Activated naive CD8-positive, alpha-beta T cell (primary cell): Measurements from ENCODE around the gene ROGDI.

ENCODE experiments used
- H3K27ac Mint-ChIP-seq: one replicate; pipeline ENCODE4 v1.8.0; 2021; ENCODE audit warnings: mixed read lengths
- H3K27me3 Mint-ChIP-seq: one replicate; pipeline ENCODE4 v1.8.0; 2021; ENCODE audit warnings: mixed read lengths
- H3K36me3 Mint-ChIP-seq: one replicate; pipeline ENCODE4 v1.8.0; 2021; ENCODE audit warnings: mixed read lengths
- H3K4me1 Mint-ChIP-seq: one replicate; pipeline ENCODE4 v1.8.0; 2021; ENCODE audit warnings: low read depth, mixed read lengths
- H3K4me3 Mint-ChIP-seq: one replicate; pipeline ENCODE4 v1.8.0; 2021; ENCODE audit warnings: mild to moderate bottlenecking, mixed read lengths
- H3K9me3 Mint-ChIP-seq: one replicate; pipeline ENCODE4 v1.8.0; 2021; ENCODE audit warnings: low read depth, mixed read lengths

ROGDI gene

DNA sequence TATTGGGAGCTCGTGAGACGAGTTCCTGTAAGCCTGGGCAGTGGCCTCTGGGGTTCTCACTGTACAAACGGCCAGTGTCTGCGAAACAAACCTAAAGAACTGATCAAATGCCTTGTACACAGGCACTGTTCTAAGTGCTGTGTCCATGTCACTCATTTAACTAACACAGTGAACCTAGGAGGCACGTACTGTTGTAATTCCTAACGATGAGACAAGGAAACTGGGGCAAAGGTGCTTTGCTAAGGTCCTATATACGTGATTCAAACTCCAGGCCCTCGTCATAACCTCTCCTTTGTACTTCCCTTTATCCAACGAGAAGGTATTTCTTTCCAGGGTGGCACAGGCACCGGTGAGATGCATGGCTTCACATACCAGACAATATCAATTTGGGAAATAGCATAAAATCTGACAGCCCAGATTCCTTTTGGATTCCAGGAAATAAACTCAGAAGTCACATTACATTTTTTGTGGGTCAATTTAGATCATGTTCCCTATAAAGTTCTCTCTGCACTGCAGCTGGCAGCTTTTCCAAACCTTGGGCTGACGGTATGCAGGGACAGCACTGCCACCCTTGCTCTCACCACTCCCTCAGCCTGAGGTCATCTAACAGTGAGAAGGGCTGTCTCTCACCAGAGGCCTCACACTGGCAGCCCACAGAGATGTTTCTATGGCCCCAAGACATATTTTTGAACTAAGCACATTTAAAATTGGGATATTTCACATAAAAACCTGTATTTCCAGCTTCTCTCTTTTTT is 26.3 kb upstream of the ROGDI start:
- Mint-ChIP-seq H3K27ac (no peak overlapping the region), H3K4me3 (no peak overlapping the region), H3K9me3 (no peaks in the 10 kb centered on the region), H3K27me3 (no peaks in the 10 kb centered on the region), H3K4me1 (peaks cover 10% of the 10 kb centered on the region), H3K36me3 (peaks cover 8% of the 10 kb centered on the region)

DNA sequence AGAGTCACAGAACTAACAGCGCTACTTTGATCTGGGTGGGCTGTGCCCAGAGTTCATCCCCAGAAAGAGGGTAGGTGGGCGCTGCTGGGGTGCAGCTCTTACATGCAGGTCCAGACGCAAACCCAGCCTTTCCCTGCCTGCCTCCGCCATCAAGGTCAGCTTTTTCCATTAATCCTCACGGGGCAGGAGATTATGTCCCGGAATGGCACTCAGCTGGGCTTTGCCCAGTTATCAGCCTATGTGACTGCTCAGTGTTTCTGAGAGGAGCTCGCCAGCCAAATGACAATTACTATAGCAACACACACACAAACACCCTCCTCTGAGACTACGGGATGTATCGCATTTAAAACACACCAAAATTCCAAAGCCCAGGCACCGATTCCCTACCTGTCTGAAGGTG is 24.5 kb upstream of the ROGDI start:
- H3K27ac Mint-ChIP-seq: no peak overlapping the region
- peaks cover 8% of the 10 kb centered on the region for H3K36me3 Mint-ChIP-seq

DNA sequence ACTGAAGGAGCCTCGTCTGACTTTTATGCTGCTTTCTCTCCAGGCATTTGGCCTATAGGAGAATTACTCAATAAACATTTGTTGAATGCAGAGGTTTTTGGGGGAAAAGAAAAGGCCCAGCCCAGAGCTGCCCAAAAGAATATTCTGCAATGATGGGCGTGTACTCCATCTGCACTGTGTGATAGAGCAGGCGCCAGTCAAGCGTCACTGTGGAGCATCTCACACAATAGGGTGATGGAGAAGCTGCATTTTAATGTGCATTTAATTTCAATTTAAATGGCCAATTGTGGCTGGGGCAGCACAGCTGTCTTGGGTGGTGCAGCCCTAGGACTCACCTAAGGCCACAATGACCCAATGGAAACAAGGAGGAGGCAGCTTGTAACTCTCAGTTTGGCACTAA is 24.1 kb upstream of the ROGDI start:
- Mint-ChIP-seq H3K36me3 (peaks cover 8% of the 10 kb centered on the region), H3K27ac (no peak overlapping the region), H3K4me1 (peaks cover 2% of the 10 kb centered on the region), H3K4me3 (no peak overlapping the region), H3K27me3 (no peaks in the 10 kb centered on the region), H3K9me3 (no peaks in the 10 kb centered on the region)

More for the DNA sequence above, 24.5 kb upstream of the ROGDI start:
- no peaks in the 10 kb centered on the region for H3K27me3 Mint-ChIP-seq
- no peak overlapping the region for H3K4me3 Mint-ChIP-seq
- peaks cover 2% of the 10 kb centered on the region for H3K4me1 Mint-ChIP-seq
- H3K9me3 Mint-ChIP-seq: no peaks in the 10 kb centered on the region

DNA sequence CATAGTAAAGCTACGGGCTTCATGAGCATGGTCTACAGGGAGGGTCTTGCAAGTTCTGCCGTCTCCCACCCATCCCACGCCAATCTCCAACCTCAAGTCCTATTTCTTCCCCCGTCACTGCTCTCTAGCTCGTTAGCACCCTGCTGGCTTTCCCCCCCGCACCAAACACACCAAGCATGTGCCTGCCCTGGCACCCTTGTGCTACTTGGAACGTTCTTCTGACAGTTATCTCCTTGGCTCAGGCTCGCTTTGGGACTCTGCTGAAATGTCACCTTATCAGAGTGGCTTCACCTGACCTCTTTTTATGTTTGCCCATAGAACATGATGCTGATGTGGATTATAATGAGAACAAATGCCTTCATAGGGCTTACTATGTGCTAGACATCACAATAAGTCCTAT is 22.8 kb upstream of the ROGDI start:
- Mint-ChIP-seq H3K4me3 (no peak overlapping the region), H3K27me3 (no peaks in the 10 kb centered on the region), H3K4me1 (peaks cover 2% of the 10 kb centered on the region), H3K27ac (no peak overlapping the region), H3K9me3 (no peaks in the 10 kb centered on the region), H3K36me3 (peaks cover 4% of the 10 kb centered on the region)

DNA sequence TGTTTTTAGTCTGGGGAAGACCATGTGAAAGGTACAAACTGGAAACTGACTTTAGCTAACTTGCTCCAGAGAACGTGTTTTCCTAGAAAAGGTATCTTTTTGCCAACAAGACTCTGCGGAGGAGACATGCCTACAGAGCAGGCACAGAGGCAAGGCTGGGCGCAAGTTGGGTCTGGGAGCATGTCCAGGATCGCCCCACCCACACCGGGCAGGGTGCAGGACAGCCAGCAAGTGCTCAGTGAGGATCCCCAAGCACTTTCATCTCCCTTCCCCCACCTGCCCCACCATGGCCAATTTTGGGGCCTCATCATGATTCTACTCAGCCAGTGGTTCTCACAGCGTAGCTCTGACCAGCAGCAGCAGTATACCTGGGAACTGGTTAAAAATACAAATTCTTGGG is 18.2 kb upstream of the ROGDI start:
- Mint-ChIP-seq H3K27me3 (no peaks in the 10 kb centered on the region), H3K27ac (no peak overlapping the region)

DNA sequence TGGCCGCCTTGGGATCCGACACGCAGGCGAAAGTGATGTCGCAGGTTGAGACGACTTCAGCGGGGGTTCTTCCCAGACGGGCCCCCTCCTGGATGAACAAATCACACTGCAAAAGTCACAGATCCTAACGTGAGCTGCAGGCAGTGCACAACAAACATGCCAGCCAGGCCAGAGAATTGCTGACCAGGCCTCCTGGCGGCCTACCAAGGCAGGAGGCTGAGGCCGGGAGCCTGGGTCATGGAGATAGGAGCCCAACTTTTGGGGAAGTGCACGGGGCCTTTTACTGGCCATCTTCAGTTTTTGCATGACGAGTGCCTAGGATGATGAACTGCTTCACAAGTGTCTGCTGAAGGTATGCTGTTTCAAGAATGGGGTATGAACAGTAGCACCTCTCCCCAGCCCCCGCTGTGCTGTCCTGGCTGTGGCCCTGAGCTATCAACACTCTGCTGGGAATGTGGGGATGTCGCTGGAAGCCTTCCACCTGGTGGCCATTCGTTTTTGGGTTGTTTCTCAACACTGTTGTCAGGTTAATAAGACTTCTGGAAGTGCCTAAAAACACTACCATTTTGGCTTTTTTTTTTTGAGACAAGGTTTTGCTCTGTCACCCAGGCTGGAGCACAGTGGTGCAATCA is 12.2 kb upstream of the ROGDI start:
- Mint-ChIP-seq H3K4me3 (no peak overlapping the region), H3K36me3 (peaks cover 8% of the 10 kb centered on the region), H3K9me3 (no peaks in the 10 kb centered on the region), H3K27ac (no peak overlapping the region), H3K27me3 (no peaks in the 10 kb centered on the region), H3K4me1 (no peaks in the 10 kb centered on the region)

More for the DNA sequence above, 18.2 kb upstream of the ROGDI start:
- H3K4me3 Mint-ChIP-seq: no peak overlapping the region
- no peaks in the 10 kb centered on the region for H3K9me3 Mint-ChIP-seq
- H3K4me1 Mint-ChIP-seq: peaks cover 2% of the 10 kb centered on the region
- peaks cover 9% of the 10 kb centered on the region for H3K36me3 Mint-ChIP-seq

DNA sequence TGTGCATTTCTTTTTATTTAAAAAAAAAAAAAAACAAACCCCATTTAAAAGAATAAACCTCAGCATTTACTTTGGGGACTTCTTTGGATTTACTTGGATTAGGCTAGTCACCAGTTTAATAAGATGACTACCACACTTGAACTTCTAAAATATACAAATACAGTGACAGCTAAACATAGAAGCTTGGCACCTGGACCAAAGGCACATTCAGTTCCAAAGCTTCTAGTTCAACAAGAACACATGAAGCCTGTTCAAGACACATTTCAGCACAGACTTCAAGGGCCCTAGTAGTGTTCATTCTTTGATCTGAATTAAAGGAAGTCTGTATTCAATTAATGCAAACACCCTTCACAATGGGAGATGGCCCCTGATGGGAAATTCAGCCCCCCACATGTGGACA is 11.6 kb upstream of the ROGDI start:
- Mint-ChIP-seq H3K4me1 (no peaks in the 10 kb centered on the region), H3K27ac (no peak overlapping the region), H3K36me3 (peaks cover 8% of the 10 kb centered on the region), H3K4me3 (no peak overlapping the region), H3K27me3 (no peaks in the 10 kb centered on the region), H3K9me3 (no peaks in the 10 kb centered on the region)

DNA sequence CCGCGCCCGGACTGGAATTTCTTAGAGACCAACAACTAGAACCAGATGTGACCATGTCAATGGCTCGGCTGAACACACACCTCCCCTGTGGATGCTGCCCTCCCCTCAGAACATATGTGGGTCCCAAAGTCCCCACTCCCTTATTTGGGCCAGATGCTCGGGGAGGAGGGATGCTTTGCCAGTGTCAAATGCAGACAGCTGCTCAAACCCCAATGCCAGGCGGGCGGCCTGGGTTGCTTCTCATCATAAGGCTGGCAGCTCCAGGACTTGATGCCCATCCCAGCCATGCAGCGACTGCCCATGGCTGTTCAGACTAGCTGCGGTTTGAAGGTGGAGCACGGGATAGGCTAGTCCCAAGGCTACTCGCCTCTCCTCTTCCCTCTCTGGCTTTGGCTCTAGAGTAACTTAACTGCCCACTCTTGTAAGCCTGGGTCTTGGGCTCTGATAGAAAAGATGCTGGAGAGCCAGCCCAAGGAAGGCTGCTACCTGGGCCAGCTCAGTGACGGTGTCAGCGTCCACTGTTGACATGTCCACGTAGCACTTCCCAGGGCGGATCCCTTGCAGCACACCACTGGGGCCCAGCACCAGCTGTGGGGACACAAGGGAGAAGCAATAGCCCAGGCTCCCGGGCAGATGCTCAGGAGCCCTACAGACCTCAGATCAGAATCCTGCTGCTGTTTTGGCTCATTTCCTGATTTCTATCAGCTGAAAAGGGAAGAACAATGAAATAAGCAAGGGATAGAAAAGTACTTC is 11.0 kb upstream of the ROGDI start:
- H3K36me3 Mint-ChIP-seq: peaks cover 4% of the 10 kb centered on the region
- no peak overlapping the region for H3K27ac Mint-ChIP-seq
- no peaks in the 10 kb centered on the region for H3K4me1 Mint-ChIP-seq
- no peaks in the 10 kb centered on the region for H3K27me3 Mint-ChIP-seq
- no peaks in the 10 kb centered on the region for H3K9me3 Mint-ChIP-seq
- H3K4me3 Mint-ChIP-seq: no peak overlapping the region

DNA sequence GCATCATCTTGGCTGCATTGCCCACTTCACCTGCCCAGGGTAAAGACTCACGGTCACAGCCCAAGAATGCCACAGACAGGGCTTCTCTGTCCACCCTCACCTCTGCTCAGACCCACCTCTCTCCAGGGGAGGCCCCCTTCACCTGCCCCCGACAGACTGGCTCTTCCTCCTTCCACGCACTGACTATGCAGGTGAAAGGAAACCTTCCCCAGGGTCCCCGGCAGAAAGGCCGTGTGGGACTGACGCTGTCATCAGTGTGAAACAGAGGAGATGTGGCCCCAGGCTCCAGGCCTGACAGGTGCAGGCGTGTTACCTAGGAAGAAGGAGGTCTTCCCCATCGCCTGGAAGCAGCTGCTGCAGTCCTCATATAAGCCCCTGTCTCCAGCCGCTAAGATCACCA is 9.3 kb upstream of the ROGDI start:
- Mint-ChIP-seq H3K36me3 (peaks cover 7% of the 10 kb centered on the region), H3K4me1 (no peaks in the 10 kb centered on the region), H3K27me3 (no peaks in the 10 kb centered on the region), H3K27ac (peak overlapping the region; percentile 46), H3K4me3 (no peak overlapping the region), H3K9me3 (no peaks in the 10 kb centered on the region)

DNA sequence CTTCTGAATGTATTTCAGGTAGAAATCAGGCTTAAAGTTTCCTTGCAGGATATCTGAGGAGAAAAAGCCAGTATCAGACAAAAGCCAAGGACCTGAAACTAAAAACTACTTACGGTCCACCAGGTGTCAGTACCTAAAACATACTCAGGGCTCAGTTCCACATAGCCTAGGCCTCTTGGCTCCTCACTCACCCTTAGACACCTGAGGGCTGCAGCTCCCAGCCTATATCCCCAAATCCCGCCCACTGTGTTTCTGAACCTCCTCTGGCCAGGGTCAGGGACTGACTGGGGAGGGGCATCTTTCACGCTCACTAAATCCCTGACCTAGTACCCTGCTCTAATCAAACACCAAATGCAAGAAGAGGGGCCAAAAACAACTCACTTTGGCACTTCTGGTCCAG is 8.8 kb upstream of the ROGDI start:
- Mint-ChIP-seq H3K27me3 (no peaks in the 10 kb centered on the region), H3K36me3 (peaks cover 5% of the 10 kb centered on the region), H3K4me3 (no peak overlapping the region), H3K9me3 (no peaks in the 10 kb centered on the region), H3K4me1 (no peaks in the 10 kb centered on the region), H3K27ac (no peak overlapping the region)

DNA sequence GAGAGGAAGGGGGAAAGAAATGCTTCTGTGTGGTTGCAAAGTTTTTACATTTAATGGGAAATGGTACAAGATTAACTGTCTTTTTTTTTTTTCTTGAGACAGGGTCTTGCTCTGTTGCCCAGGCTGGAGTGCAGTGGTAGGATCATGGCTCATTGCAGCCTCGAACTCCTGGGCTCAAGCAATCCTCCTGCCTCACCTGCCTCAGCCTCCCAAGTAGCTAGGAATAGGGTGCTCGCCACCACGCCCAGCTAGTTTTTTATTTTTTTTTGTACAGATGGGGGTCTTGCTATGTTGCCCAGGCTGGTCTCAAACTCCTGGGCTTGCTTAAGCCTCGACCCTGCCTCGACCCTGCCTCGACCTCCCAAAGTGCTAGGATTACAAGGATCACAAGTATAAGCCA is 3.8 kb upstream of the ROGDI start:
- Mint-ChIP-seq H3K36me3 (peaks cover 2% of the 10 kb centered on the region), H3K9me3 (no peaks in the 10 kb centered on the region), H3K27ac (no peak overlapping the region), H3K4me1 (peaks cover 9% of the 10 kb centered on the region), H3K27me3 (no peaks in the 10 kb centered on the region), H3K4me3 (no peak overlapping the region)

DNA sequence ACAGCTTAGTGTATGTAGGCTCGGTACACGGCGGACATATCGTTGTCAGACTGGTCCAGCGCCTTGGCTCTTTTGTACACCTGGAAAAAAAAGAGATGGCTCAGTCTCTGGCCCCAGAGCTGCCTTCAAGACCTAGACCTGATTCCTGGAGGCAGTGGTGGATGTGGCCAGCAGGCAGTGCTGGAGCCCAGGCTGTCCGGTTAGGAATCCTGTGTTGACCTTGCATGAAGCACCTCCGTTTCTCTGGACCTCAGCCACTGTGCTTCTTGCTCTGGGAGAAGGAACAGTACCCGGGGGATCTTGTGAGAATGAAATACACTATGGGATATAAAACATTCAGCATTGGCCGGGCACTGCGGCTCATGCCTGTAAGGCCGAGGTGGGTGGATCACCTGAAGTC is 2.8 kb upstream of the ROGDI start:
- no peak overlapping the region for H3K4me3 Mint-ChIP-seq
- no peak overlapping the region for H3K27ac Mint-ChIP-seq
- no peaks in the 10 kb centered on the region for H3K9me3 Mint-ChIP-seq
- H3K4me1 Mint-ChIP-seq: peaks cover 15% of the 10 kb centered on the region
- H3K27me3 Mint-ChIP-seq: no peaks in the 10 kb centered on the region
- H3K36me3 Mint-ChIP-seq: peaks cover 2% of the 10 kb centered on the region

DNA sequence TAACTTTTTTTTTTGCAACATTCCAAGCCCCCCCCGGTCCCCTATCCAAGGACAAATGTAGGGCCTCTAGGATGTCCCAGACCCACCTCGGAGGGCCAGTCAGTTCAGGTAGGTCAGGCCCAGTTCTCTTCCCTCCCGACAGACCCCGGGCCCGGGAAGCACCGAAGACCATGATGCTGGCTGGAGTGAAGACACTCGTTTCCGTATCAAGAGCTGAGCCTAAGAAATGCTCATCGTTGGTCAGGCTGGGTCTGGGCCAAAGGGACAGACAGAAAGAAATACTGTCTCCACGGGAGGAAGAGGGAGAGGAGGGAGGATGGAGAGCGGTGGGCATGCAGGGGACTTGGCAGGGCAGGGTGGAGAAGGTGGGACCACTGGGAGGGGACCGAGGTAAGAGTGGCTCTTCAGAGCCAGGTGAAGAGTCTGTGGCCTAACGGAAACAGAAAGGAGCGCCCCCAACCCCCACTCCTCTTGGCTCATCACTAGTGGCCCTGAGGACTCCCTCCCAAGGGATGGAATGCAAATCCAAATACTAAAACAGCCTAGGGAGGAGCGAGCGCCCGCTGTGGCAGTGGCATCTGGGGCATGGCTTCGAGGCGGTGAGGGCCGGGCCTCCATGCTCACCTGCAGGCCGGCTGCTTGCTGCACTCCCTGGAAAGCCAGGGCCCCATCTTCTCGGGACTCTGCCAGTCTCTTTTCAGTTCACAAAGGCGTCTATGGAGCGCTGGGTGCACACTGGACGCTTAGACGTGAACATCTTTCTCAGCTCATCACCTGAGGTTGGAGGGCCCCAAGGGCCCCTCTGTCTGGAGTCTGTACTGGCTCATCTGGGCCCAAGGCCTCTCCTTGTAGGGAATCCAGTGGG is 1.7 kb upstream of the ROGDI start:
- H3K36me3 Mint-ChIP-seq: peaks cover 2% of the 10 kb centered on the region

DNA sequence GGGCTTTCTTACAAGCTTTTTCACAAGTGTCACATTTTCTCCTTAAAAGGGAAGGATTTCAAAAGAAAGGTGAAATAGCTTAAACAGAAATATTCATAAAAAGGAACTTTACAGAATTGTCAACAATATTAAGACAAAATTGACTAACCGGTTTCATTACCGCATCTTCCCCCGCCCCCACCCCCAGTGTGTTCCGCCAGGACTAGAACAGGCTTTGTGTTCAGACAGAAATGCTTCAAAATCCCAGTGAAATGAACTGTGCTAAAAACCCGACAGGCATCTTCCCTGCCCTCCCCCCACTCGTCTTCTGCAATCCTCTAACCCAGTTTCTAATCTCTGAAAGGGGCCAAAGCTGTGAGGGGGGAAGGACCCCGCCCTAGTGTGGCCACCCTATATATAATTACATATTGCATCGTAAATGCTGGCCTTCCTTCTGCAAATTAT is 990 bp upstream of the ROGDI start:
- Mint-ChIP-seq H3K27me3 (no peaks in the 10 kb centered on the region), H3K4me3 (peak overlapping the region; percentile 76), H3K9me3 (no peaks in the 10 kb centered on the region), H3K4me1 (peaks cover 15% of the 10 kb centered on the region), H3K36me3 (peaks cover 2% of the 10 kb centered on the region), H3K27ac (peak overlapping the region; percentile 46)

More for the DNA sequence above, 1.7 kb upstream of the ROGDI start:
- H3K27ac Mint-ChIP-seq: peak overlapping the region; percentile 46
- peaks cover 15% of the 10 kb centered on the region for H3K4me1 Mint-ChIP-seq
- peak overlapping the region; percentile 42 for H3K4me3 Mint-ChIP-seq
- H3K9me3 Mint-ChIP-seq: no peaks in the 10 kb centered on the region
- no peaks in the 10 kb centered on the region for H3K27me3 Mint-ChIP-seq
